Measurements from ENCODE around the gene DUOXA1. TPM values are rescaled to one million over a fixed set of nuclear protein-coding genes. Genes with fewer than 3 reads are reported as not detected.

Gene DUOXA1
- total and polyA plus RNA-seq, 2 donors (not counting 1 experiment from before 2014, with no cell fraction given), result 0.03 to 0.74 TPM

DNA sequence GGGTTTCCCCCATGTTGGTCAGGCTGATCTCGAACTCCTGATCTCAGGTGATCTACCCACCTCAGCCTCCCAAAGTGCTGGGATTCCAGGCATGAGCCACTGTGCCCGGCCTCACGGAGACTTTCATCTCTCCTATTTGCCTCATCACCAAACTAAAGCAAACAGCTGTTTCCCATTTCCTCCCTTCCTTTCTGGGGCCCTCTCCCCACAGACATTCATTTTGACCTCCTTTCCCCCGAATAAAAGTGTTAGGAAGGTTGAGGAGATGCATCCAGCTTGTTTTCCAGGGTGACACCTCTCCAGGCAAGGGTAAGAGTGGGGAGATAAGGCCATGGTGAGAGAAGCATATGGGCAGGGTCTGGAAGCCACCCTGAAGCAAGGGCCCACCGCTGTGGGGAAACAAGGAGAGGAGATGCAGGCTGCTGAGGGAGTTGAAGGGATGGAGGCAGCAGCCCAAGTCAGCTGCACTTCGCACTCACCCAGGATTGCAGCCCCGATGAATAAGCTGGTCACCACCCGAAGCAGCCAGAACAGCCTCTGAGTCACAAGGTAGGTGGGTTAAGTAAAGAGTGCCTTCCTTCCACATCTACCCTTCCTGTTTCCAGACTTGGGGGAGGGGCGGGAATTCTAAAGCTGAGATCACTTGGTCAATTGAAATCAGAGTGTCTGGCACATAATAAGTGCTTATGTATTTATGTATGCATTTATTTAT lies 7.8 kb downstream of the DUOXA1 start:
- H3K4me3 Mint-ChIP-seq, result no peak overlapping the region
- H3K9me3 ChIP-seq (ENCODE audit: control extremely low read depth in 1 of 3, control insufficient read depth in 2 of 3, insufficient read depth in 1 of 3, low read length in 2 of 3), result peaks cover 0 to 6% (median 0%) of the 10 kb centered on the region in 3 donors
- POLR2A ChIA-PET, result no interaction called here
- no peak overlapping the region for H3K9ac ChIP-seq (ENCODE audit: low read length)
- peaks cover 61% of the 10 kb centered on the region for H3K27me3 Mint-ChIP-seq
- H3K4me3 ChIP-seq (ENCODE audit: control extremely low read depth in 1 of 5, extremely low read depth in 1 of 5, insufficient read depth in 1 of 5, low read depth in 2 of 5, low read length in 4 of 5), result no peak overlapping the region
- H3K79me2 ChIP-seq (ENCODE audit: control insufficient read depth, insufficient read depth, low read length), result no peaks in the 10 kb centered on the region
- H3K4me1 Mint-ChIP-seq, result peaks cover 13% of the 10 kb centered on the region
- CTCF ChIA-PET, result interaction anchor here (1.2 to 1.4 kb wide), 8 partner anchors 9 to 335 kb away, joined by 3 to 5 read pairs (median 4); no protein-coding TSS in a partner anchor
- no peak overlapping the region for H3K4me2 ChIP-seq (replicated peaks; ENCODE audit: low read depth, low read length, poor library complexity, severe bottlenecking)
- H3K27ac ChIP-seq (ENCODE audit: low read length in 2 of 2), result no peak overlapping the region
- DNase-seq (no peak), ATAC-seq (ENCODE audit: low read depth) (no peak)
- H4K20me1 ChIP-seq (ENCODE audit: control insufficient read depth, insufficient read depth, low read length, poor library complexity, severe bottlenecking), result no peaks in the 10 kb centered on the region
- intact Hi-C loops (cut with micrococcal nuclease), result no loop called here
- WGBS (ENCODE audit: insufficient coverage), result 26% methylated on average over 3 of the region's 9 CpGs
- no peak overlapping the region for H2AFZ ChIP-seq (ENCODE audit: insufficient read depth, low read depth, low read length, poor library complexity, severe bottlenecking)
- no peaks in the 10 kb centered on the region for H3K9me3 Mint-ChIP-seq (ENCODE audit: insufficient read depth)
- peaks cover 10 to 12% of the 10 kb centered on the region in 2 donors for H3K4me1 ChIP-seq (ENCODE audit: control insufficient read depth in 2 of 2, insufficient read depth in 2 of 2, low read length in 2 of 2)
- peaks cover 0 to 45% (median 15%) of the 10 kb centered on the region in 4 experiments for H3K27me3 ChIP-seq (replicated peaks in 1 of 4; ENCODE audit: control extremely low read depth in 1 of 4, control insufficient read depth in 3 of 4, insufficient read depth in 4 of 4, low read length in 3 of 4)
- H3K36me3 ChIP-seq (replicated peaks in 1 of 2; ENCODE audit: control extremely low read depth in 1 of 2, control insufficient read depth in 1 of 2, extremely low read depth in 1 of 2, insufficient read depth in 2 of 2, low read length in 1 of 2), result no peaks in the 10 kb centered on the region
- TF ChIP-seq, protein P1, sequence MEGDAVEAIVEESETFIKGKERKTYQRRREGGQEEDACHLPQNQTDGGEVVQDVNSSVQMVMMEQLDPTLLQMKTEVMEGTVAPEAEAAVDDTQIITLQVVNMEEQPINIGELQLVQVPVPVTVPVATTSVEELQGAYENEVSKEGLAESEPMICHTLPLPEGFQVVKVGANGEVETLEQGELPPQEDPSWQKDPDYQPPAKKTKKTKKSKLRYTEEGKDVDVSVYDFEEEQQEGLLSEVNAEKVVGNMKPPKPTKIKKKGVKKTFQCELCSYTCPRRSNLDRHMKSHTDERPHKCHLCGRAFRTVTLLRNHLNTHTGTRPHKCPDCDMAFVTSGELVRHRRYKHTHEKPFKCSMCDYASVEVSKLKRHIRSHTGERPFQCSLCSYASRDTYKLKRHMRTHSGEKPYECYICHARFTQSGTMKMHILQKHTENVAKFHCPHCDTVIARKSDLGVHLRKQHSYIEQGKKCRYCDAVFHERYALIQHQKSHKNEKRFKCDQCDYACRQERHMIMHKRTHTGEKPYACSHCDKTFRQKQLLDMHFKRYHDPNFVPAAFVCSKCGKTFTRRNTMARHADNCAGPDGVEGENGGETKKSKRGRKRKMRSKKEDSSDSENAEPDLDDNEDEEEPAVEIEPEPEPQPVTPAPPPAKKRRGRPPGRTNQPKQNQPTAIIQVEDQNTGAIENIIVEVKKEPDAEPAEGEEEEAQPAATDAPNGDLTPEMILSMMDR (IDR thresholded peaks at IDR 0.05), result no peak
- TF ChIP-seq EZH2 (IDR thresholded peaks at IDR 0.05; ENCODE audit: borderline replicate concordance, insufficient read depth, low read depth, low read length, poor library complexity, severe bottlenecking), result no peak
- H3K27ac Mint-ChIP-seq, result no peak overlapping the region

DNA sequence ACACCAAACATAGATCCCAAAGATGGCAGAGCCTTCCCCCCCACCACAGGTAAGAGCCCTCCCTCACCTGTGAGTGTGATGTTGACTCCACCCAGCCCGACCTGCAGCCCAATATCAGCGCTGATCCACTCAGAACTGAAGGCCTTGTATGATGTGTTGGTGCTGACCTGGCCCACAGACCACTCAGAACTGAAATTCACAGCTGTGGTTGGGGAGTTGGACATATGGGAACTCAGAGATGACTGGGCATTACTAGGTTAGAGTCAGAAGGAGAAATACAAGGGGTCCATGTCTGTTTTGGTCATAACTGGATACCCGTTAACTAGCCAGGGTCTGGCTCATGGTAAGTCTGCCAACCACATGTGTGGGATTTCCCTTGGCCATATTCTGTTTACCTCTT lies 8.7 kb downstream of the DUOXA1 start:
- Histone ChIP-seq H2AFZ (ENCODE audit: insufficient read depth, low read depth, low read length, poor library complexity, severe bottlenecking) (no peak overlapping the region), H3K4me1 (ENCODE audit: control insufficient read depth in 2 of 2, insufficient read depth in 2 of 2, low read length in 2 of 2) (peaks cover 19 to 20% of the 10 kb centered on the region in 2 donors), H3K36me3 (replicated peaks in 1 of 2; ENCODE audit: control extremely low read depth in 1 of 2, control insufficient read depth in 1 of 2, extremely low read depth in 1 of 2, insufficient read depth in 2 of 2, low read length in 1 of 2) (no peaks in the 10 kb centered on the region), H3K4me2 (replicated peaks; ENCODE audit: low read depth, low read length, poor library complexity, severe bottlenecking) (no peak overlapping the region), H3K79me2 (ENCODE audit: control insufficient read depth, insufficient read depth, low read length) (no peaks in the 10 kb centered on the region), H3K27ac (ENCODE audit: low read length in 2 of 2) (no peak overlapping the region), H4K20me1 (ENCODE audit: control insufficient read depth, insufficient read depth, low read length, poor library complexity, severe bottlenecking) (no peaks in the 10 kb centered on the region), H3K9ac (ENCODE audit: low read length) (no peak overlapping the region), H3K27me3 (replicated peaks in 1 of 4; ENCODE audit: control extremely low read depth in 1 of 4, control insufficient read depth in 3 of 4, insufficient read depth in 4 of 4, low read length in 3 of 4) (peaks cover 0 to 54% (median 21%) of the 10 kb centered on the region in 4 experiments), H3K4me3 (ENCODE audit: control extremely low read depth in 1 of 5, extremely low read depth in 1 of 5, insufficient read depth in 1 of 5, low read depth in 2 of 5, low read length in 4 of 5) (no peak overlapping the region), H3K9me3 (ENCODE audit: control extremely low read depth in 1 of 3, control insufficient read depth in 2 of 3, insufficient read depth in 1 of 3, low read length in 2 of 3) (peaks cover 0 to 10% (median 0%) of the 10 kb centered on the region in 3 donors)
- Mint-ChIP-seq H3K9me3 (ENCODE audit: insufficient read depth) (no peaks in the 10 kb centered on the region), H3K27ac (no peak overlapping the region), H3K27me3 (peaks cover 62% of the 10 kb centered on the region), H3K4me3 (no peak overlapping the region), H3K4me1 (peaks cover 20% of the 10 kb centered on the region)
- TF ChIP-seq, protein P1 (IDR thresholded peaks at IDR 0.05), result no peak
- no peak for TF ChIP-seq EZH2 (IDR thresholded peaks at IDR 0.05; ENCODE audit: borderline replicate concordance, insufficient read depth, low read depth, low read length, poor library complexity, severe bottlenecking)
- DNase-seq (no peak), ATAC-seq (ENCODE audit: low read depth) (no peak)
- intact Hi-C loops (cut with micrococcal nuclease), result no loop called here
- CTCF ChIA-PET, result interaction anchor here (1.1 to 1.8 kb wide), 7 partner anchors 8 to 336 kb away, joined by 3 to 5 read pairs (median 3); no protein-coding TSS in a partner anchor
- POLR2A ChIA-PET, result no interaction called here
- 88% methylated on average over 2 of the region's 3 CpGs for WGBS (ENCODE audit: insufficient coverage)
